C4-2B (cell line): ENCODE results near the gene KHDRBS2.

Source experiments
- CTCF ChIP-seq: fragments of 450-650 bp; conservative IDR thresholded peaks from 2 replicates; pipeline ENCODE4 v1.5.1; 2017; ENCODE audit warnings: mild to moderate bottlenecking
- ZFX ChIP-seq: fragments of 450-650 bp; IDR thresholded peaks from 2 replicates; pipeline ENCODE4 v1.6.1; 2017

GRCh38 chr6:61809004-61809595 is 476.9 kb downstream of the KHDRBS2 start:
- peak; percentile 72 for TF ChIP-seq CTCF
- TF ChIP-seq ZFX: no peak
